GM19240 (cell line): ENCODE results near the gene CDK4.
"Not testable (repeated sequence)": the region's sequence is repeated elsewhere in the genome, so short reads cannot be mapped to it uniquely, and the experiment has no call there.

Experiments used
- DNase-seq: peaks from one replicate; pipeline ENCODE4 v3.0.0; 2011; ENCODE audit warnings: low spot score; ENCODE audit not compliant: insufficient read length

Gene CDK4

DNA sequence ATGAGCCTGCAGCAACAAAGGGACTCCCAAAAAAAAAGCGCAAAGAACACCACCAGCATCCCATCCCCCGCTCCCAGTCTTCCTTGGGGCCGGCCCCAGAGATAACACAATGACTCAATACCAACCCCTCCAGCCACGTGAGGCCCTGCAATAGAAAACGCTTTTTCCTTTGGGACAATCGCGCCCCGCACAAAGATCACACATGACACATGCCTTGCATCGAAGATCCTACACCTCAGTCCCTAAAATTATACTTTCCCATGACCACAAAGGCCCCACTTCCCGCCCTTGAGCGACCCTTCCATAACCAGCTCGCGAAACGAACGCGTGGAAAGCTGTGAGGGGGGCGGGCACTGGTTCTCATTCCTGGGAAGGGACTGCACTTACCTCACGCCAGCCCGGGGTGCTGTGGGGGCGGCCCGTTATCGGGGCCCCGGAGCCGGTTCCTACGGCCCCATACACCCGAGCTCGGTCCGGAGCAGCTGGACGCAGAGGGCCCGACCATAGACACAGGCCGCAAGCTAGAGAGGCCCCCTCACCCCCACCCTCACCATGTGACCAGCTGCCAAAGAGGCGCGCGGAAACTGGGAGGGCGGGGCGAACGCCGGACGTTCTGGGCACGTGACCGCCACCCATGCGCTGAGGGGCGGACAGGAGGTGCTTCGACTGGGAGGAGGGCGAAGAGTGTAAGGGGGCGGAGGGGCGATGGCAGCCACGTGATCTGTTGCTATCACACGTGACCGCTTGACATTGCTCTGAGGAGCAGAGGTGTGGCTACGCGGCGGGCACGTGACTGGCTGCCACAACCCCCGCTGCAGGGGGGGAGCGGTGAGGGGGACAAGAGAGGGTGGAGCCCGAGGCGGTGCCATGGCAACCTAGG is at the start of gene CDK4:
Gene CDK4, minus strand, starts transcription at position 523 of the 880 bp plus-strand sequence. CDS start 593 bp downstream, outside the sequence.
- DNase-seq = peak; percentile 99

DNA sequence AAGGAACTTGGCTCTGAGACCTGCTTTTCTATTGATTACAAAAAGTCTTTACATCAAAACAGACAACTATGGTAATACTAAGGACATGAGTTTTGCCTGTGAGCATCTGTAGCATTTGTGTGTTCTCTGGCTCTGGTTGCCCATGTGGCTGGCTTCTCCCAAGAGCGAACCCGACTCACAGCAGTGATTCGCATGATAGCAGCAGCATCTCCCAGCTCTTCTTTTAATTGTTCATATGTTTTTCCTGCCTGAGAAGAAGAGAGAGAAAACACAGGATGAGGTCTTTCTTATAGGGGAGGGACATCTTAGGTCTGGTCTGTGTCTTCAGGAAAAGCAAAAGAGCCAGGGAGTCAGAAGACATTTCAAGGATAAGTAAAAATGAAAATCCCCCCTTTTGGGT is 48.9 kb upstream of the CDK4 start:
- no peak for DNase-seq

DNA sequence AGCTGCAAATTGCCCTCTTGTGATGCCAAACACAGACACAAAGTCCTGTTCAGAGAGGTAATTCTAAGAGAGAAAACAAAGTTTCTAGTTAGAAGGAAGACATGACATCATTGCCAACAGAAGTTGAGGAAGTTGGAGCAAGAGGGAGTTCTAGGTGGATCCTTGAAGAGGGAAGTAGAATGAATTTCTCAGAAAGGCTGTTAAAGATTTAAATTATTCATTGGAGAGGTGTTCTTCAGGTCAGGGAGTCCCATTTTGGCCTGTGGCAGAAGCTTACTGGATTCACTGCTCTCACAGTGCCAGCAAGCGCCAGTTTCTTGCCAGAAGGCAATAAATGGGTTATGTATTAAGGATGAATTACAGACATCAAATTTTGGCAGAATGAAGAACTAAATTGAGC is 45.8 kb upstream of the CDK4 start:
- DNase-seq = no peak

DNA sequence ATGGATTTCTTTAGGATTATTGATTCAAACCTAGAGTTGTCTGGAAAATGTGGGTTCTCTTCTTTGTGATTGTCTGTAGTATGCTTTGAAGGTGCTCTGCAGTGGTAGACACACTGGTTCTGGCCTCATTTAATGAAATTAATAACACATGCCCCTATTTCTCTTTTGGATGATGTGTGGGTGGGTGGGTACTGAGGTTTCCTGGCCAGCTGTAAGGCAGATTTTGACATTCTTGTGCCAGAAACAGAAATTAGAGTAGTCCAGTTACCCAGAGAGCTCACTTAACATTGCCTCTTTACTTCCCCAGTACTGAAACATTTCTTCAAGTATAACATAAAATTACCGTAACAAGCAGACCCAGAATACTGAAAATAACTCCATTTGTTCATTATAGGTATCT is 44.9 kb upstream of the CDK4 start:
- DNase-seq = no peak

DNA sequence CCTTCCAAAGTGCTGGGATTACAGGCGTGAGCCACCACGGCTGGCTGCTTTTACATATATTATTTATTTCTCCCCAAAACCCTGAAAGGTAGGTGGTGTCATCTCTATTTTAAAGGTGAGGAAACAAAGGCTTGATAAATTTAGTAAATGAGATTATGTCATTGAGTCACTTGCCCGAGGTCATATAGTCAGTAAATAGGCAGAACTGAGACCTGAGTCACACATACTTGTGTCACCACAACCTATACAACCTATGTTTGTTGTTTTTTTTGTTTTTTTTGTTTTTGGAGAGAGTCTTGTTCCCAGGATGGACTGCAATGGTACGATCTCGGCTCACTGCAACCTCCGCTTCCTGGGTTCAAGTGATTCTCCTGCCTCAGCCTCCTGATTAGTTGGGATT is 43.2 kb upstream of the CDK4 start:
- DNase-seq = no peak

DNA sequence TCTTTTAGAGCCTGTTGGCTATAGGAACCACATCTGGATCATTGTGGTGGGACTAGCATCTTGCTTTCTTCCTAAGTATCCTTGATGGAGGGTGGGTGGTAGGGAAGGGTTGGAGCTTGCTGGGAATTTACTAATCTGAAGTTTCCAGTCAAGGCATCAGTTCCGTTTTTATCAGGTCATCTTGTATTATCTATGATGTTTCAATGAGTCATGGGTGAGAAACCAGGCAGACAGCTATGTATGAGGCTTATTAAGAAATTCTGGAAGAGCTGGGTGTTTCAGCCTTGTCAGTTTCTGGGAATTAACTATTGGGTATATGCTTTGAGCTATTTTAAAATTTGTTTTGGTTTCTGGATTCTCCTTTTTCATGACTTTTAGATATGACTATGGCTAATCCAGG is 41.8 kb upstream of the CDK4 start:
- DNase-seq = no peak

DNA sequence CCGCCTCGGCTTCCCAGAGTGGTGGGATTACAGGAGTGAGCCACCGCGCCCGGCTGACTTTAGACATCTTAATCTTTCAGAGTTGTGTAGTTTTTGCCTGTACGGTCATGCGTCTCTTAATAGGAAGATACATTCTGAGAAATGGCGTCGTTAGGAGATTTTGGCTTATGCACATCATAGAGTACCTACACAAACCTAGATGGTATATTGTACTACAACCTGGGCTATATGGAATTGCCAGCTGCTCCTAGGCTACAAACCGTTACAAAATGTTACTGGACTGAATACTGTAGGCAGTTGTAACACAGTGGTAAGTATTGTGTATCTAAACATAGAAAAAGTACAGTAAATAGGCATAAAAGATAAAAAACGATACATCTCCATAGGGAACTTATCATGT is 31.8 kb upstream of the CDK4 start:
- DNase-seq = no peak

DNA sequence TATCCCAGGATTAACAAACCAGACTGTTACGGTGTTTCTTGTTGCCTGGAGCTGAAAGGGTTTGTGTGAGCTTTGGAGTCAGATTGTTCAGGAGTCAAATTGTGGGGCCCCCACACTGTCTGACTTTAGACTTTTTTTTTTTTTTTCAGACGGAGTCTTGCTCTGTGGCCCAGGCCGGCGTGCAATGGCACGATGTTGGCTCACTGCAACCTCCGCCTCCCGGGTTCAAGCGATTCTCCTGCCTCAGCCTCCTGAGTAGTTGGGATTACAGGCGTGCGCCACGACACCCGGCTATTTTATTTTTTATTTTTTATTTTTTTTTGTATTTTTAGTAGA is 31.3 kb upstream of the CDK4 start:
- DNase-seq = no peak

DNA sequence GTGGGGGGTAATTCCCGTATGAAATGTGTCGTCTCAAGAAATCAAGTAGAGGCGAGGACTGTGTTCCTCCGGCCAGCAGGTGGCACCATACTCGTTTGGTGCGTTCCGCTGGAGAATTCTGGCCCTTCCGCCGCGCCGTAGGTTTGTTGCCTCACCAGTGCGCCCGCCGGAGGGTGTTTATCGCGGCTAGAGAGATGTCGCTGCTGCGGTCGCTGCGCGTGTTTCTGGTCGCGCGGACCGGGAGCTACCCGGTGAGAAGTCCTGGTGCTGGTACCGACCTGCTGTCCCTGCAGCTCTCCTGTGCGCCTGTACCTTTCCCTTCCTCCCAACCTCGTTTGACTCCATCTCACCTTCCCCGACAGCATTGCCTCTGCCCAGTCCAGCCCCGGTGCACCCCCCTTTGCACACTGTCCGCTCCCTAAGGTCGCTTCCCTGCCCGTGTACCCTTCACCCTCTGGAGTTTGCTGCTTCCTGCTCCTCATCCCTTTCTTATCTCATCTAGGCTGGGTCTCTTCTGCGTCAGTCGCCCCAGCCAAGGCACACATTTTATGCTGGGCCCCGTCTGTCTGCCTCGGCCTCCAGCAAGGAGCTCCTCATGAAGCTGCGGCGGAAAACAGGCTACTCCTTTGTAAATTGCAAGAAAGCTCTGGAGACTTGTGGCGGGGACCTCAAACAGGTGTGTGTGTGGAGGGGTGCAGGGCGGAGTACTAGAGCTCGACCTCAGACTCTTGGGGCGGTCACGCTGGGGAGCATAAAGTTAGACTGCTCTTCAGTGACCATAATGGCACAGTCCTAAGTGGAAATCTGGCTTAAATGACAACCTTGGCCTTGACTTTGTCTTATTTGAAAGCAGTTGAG is 30.7 kb upstream of the CDK4 start, which contains the start of gene TSFM:
Gene TSFM, plus strand, starts transcription at position 180 of the 858 bp plus-strand sequence. Its CDS starts 15 bp downstream, at position 195.
- peak; percentile 50 for DNase-seq

DNA sequence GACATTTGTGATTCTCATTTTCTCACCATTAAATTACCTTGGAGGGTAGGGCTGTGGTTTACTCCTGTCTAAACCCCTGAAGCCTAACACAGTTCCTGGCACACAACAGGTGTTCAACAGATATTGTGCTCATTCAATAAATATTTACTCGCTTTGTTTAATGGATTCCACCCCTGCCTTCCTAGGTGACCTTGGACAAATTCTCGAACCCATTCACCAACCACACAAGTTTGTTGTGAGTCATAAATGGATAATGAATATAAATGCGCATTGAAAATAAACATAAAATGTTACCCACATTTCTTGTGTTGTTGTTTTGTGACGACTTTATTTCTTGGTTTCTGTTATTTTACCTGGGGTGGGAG is 30.1 kb upstream of the CDK4 start:
- no peak for DNase-seq

DNA sequence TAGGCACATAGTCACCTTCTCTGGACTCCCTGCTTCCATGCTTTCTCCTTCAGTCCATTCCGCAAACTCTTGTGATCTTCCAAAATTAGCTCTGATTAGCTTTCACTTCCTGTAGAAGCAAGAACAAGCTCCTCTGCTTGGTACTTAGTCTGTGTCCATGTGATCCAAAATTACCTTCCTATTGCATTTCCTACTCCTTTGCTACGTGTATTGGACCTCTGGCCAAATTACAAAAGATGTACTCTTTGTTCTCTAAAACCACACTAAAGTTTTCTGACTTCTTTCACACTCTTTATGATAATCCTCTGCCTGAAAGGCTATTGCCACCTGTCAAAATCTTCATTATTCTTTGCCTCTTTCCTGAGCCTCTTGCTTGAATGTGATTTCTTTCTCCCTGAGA is 29.7 kb upstream of the CDK4 start:
- no peak for DNase-seq

DNA sequence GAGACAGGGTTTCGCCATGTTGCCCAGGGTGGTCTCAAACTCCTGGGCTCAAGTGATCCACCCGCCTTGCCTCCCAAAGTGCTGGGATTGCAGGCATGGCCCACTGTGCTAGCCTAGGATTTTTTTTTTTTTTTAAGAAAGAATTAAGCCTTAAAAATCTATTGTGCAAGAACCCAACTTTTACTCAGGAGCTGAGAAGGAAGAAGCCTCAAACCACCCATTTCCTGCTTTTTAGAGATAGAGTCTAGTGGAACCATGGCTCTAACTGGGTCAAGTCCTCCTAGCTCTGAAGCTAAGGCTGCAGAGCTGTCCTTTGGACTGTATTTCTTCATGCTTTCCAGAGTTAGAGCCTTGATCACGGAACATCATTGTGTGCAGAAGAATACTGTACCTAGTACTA is 29.1 kb upstream of the CDK4 start:
- no peak for DNase-seq

DNA sequence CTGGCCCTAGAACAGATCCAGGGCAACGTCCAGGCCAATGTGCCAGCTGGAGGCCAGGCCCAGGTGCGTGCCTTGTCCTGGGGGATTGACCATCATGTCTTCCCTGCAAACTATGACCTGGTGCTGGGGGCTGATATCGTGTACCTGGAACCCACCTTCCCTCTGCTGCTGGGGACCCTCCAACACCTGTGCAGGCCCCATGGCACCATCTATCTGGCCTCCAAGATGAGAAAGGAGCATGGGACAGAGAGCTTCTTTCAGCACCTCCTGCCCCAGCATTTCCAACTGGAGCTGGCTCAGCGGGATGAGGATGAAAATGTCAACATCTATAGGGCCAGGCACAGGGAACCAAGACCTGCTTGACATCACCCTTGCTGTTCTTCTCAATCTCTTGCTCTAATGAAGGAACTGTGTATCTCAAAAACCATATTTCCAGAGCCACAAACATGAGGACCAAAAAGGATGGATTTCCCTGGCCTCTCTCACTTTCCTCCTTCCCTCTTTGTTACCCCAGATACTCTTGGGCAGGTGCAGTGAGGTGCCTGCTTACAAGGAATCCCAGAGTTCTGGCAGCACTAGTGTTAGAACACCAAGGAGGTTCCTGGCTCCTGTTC is 28.3 kb upstream of the CDK4 start:
- no peak for DNase-seq

DNA sequence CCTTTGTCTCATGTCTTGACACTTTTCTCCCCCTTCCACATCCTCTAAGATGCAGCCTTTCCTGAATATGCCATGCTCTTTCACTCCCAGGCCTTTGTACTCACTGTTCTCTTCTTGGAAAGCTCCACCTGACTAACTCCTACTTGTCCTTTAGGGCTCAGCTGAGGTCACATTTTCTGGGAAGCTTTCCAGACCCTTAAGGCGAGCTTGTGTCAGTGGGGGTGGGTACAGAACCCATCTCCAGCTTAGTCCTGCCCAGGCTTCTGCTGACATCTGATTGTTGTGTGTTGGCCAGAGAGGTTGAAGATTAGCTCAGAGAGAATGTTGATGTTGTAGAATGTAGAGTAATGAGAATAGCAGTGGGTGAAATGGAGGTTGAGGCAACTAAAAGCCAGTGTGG is 27.6 kb upstream of the CDK4 start:
- DNase-seq = no peak

DNA sequence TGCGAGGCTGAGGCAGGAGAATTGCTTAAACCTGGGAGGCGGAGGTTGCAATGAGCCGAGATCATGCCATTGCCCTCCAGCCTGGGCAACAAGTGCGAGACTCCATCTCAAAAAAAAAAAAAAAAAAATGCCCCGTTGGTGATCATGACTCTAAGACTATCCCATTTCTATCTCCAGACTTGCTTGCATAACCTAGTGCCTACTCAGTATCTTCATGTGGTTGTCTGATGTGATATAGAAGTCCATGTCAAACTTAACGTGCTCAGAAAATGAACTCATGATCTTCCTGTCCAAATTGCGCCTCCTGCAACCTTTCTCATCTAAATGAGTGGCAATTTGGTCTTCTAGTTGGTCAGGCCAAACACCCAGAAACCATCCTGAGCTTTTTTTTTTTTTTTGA is 25.8 kb upstream of the CDK4 start:
- DNase-seq = no peak

DNA sequence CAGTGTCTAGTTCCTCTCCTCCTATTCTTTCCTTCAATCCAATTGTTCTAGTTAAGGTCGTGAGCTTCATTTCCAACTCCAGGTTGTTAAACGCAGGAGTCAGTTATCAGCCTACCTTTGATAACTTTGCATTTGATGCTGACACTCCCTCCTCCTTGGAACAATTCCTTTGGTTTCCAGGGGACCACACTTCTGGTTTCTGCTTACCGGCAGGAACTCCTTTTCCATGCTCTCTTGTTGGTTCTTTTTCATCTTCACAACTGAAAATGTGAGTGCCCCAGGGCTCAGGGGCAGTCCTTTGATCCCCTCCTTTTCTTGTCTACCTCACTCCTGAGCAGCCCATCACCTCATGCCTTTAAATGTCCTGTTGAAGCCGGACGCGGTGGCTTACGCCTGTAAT is 25.3 kb upstream of the CDK4 start:
- no peak for DNase-seq

DNA sequence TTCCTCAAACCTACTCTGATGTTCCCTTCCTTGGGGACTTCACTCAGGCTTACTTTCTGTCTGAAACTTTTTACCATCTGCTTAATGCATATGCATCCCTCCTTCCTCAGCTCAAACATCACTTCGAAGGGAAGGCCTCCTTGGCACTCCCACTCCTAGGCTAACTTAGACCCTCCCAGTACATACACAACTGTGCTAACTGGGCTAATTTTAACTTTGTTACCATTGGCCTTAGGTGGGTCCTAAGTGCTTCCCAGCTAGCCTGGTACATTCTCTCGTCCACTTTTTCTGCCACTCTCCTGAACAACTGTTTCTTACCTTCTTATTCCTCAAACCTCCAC is 24.1 kb upstream of the CDK4 start:
- DNase-seq = no peak

DNA sequence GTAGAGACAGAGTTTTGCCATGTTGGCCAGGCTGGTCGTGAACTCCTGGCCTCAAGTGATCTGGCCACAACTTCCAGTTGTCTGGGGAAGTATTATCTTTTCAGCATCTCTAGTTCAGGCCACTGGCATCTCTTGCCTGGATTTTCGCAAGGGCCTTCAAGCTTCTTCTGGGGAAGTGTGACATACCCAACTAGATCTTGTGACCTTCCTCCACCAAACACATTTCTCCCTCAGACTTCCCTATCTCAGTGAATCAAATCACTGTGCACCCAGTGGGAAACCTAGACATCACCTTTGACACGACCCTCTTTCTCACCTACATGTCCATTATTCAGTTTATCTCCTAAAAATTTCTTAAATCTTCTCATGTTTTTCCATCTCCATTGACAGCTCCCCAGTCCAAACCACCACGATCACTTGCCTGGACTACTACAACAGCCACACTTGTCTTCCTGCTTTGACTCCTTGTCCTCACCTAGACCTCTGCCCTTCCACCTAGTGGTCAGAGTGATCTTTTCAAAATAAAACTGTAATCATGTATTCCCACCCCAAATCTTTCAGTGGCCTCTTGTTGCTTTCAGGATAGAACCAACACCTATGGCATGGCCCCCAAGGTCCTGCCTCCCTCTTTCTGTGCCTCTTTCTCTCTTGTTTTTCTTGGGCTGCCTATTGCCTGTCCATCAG is 23.6 kb upstream of the CDK4 start:
- DNase-seq = no peak

DNA sequence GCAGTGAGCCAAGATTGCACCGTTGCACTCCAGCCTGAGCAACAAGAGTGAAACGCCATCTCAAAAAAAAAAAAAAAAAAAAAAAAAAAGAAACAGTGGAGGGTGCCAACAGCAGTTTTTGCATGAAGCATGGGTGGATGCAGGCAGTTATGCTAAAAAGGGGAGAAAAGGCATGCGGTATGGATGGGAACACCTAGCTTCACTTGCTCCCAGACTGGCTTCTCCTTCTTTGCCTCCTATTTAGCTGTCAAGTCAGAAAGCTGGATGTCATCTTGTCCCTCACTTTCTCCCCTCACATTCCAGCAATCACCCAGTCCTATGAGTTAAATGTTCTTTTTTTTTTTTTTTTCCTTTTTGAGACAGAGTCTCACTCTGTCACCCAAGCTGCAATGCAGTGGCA is 22.9 kb upstream of the CDK4 start:
- DNase-seq = no peak

DNA sequence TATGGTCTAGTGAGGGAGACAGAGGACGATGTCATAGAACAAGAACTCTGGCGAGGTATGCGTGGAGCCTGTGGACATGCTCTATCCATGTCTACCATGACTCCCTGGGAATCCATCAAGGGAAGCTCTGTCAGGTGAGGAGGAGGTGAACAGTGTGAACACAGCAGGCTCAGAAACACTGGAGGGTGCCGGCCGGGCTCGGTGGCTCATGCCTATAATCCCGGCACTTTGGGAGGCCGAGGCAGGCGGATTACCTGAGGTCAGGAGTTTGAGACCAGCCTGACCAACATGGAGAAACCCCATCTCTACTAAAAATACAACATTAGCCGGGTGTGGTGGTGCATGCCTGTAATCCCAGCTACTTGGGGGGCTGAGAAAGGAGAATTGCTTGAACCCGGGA is 22.5 kb upstream of the CDK4 start:
- DNase-seq = not testable (repeated sequence)

DNA sequence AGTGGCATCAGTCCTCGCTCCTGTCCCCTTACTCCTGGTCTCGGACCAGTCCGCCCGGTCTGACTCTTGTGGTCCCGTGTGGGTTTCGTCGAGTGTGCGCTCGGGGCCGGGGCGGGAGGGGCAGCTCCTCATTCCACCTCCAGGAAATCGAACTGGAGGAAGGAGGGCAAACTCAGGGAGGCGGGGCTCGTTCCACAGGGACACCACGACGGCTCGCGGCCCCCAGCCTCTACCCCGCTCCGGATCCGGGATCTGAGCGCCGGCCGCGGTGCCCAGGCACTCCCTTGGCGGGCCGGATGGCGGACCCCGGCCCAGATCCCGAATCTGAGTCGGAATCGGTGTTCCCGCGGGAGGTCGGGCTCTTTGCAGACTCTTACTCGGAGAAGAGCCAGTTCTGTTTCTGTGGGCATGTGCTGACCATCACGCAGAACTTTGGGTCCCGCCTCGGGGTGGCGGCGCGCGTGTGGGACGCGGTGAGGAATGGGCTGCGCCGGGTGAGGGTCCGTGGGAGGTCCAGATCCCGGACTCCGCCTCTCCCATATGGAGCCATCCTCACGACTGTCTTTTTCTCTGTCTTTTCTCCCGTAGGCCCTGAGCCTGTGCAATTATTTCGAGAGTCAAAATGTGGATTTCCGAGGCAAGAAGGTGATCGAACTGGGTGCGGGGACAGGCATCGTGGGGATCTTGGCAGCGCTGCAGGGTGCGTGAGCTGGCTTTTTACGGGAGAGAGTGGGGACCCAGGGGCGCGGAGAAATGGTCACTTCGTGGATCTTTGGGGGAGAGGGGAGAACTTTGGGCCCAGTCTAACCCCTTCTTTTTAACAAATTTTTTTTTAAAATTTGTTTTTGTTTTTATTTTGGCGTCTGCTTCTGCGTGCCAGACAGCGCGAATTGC is 20.6 kb upstream of the CDK4 start, which contains the start of gene EEF1AKMT3:
Gene EEF1AKMT3, plus strand, starts transcription at position 186 of the 894 bp plus-strand sequence. Its CDS starts 111 bp downstream, at position 297.
- DNase-seq = no peak
